Kidney (tissue), 14 donors: ENCODE measurements around the gene F5. TPM values are rescaled to one million over a fixed set of nuclear protein-coding genes. Genes with fewer than 3 reads are reported as not detected.

Source experiments
- DNase-seq, 5 donors: peaks; one replicate each; pipeline ENCODE4 v3.0.0-alpha.2; 2013 to 2020
- FAIRE-seq: peaks from 2 replicates; lab custom pipeline; 2012; peaks lifted over from hg19 to GRCh38; lab: Jason Lieb, UNC
- H3K27ac ChIP-seq, 2 donors: one replicate each; pipeline ENCODE4 v1.7.0; 2013; ENCODE audit warnings: low read depth in 2 of 2, low read length in 2 of 2, inconsistent platforms in 1 of 2
- H3K27me3 ChIP-seq: one replicate; pipeline ENCODE4 v1.7.1; 2013; ENCODE audit warnings: low read length, inconsistent platforms; ENCODE audit not compliant: control insufficient read depth, insufficient read depth
- H3K36me3 ChIP-seq, 3 donors: one replicate each; pipeline versions ENCODE4 v1.7.0 to v1.7.1; 2013; ENCODE audit warnings: low read length in 3 of 3, control low read depth in 1 of 3, inconsistent platforms in 1 of 3; ENCODE audit not compliant: insufficient read depth in 3 of 3, control insufficient read depth in 2 of 3
- H3K4me1 ChIP-seq, 3 donors: one replicate each; pipeline versions ENCODE4 v1.7.0 to v1.7.1; 2013; ENCODE audit warnings: low read length in 3 of 3, inconsistent platforms in 1 of 3, low read depth in 1 of 3; ENCODE audit not compliant: control insufficient read depth in 2 of 3, insufficient read depth in 2 of 3
- H3K4me3 ChIP-seq, 3 donors: one replicate each; pipeline versions ENCODE4 v1.7.0 to v1.8.1; 2013; ENCODE audit warnings: low read length in 3 of 3, control low read depth in 1 of 3, inconsistent platforms in 1 of 3
- H3K9ac ChIP-seq, 3 donors: one replicate each; pipeline versions ENCODE4 v1.7.0 to v1.7.1; 2013; ENCODE audit warnings: low read length in 3 of 3, control low read depth in 1 of 3, inconsistent platforms in 1 of 3
- H3K9me3 ChIP-seq, 3 donors: one replicate each; pipeline versions ENCODE4 v1.7.0 to v1.7.1; 2013; ENCODE audit warnings: low read length in 3 of 3, control low read depth in 1 of 3, inconsistent platforms in 1 of 3; ENCODE audit not compliant: control insufficient read depth in 2 of 3, insufficient read depth in 1 of 3
- CTCF ChIP-seq: IDR thresholded peaks from 3 replicates; pipeline ENCODE4 v1.5.1; 2012; ENCODE audit warnings: mild to moderate bottlenecking, moderate library complexity, borderline replicate concordance; ENCODE audit not compliant: insufficient read depth; ENCODE audit errors: extremely low read depth
- intact Hi-C: fragments of 100-400 bp; cut with DNase I; formaldehyde crosslinking; loops from one replicate; pipeline ENCODE4 v1.11.1; 2022
- polyA plus RNA-seq: library from polyadenylated mRNA; stranded (reverse); fragments of 350-450 nt; fragmentation: Illumina TruSeq; extraction: RNeasy Lipid Tissue Mini Kit (QIAGEN cat#74804); gene quantifications from one replicate; pipeline ENCODE4 v1.2.3, GENCODE V29; 2014; ENCODE audit warnings: low read depth, low replicate concordance; ENCODE audit not compliant: insufficient read depth
- total RNA-seq: library from RNA; stranded (reverse); fragmentation: NEBNext Ultra II Directional; extraction: Animal tissue kit (Norgen Biotek cat#: 25700); gene quantifications from one replicate; pipeline ENCODE4 v1.2.1, GENCODE V29; 2021
- donor health status: control.
- donor health status: control.
- donor health status: control.
- donor health status: control.
- donor health status: control.
- donor health status: DM: yes; HTN: yes; CAD: no.
- donor health status: Normal renal cell carcinoma (clear cell type).

F5 gene
- total and polyA plus RNA-seq, 2 donors from 2014 or later = 3.8 to 5.1 TPM

GRCh38 chr1:169529068-169529642, 57.1 kb downstream of the F5 start:
- H3K27ac ChIP-seq = peak overlapping the region; percentile 36
- H3K4me3 ChIP-seq = no peak overlapping the region
- FAIRE-seq (no peak), DNase-seq (peak in 3 of 5 donors; percentile 35 to 74 (median 68))
- no peaks in the 10 kb centered on the region for H3K9me3 ChIP-seq
- H3K9ac ChIP-seq = peak overlapping the region in 1 of 3 donors; percentile 17
- TF ChIP-seq CTCF = no peak
- H3K27me3 ChIP-seq = no peaks in the 10 kb centered on the region
- H3K4me1 ChIP-seq = peaks cover 0 to 5% (median 0%) of the 10 kb centered on the region in 3 donors
- intact Hi-C loops = no loop called here
- no peaks in the 10 kb centered on the region for H3K36me3 ChIP-seq

DNA sequence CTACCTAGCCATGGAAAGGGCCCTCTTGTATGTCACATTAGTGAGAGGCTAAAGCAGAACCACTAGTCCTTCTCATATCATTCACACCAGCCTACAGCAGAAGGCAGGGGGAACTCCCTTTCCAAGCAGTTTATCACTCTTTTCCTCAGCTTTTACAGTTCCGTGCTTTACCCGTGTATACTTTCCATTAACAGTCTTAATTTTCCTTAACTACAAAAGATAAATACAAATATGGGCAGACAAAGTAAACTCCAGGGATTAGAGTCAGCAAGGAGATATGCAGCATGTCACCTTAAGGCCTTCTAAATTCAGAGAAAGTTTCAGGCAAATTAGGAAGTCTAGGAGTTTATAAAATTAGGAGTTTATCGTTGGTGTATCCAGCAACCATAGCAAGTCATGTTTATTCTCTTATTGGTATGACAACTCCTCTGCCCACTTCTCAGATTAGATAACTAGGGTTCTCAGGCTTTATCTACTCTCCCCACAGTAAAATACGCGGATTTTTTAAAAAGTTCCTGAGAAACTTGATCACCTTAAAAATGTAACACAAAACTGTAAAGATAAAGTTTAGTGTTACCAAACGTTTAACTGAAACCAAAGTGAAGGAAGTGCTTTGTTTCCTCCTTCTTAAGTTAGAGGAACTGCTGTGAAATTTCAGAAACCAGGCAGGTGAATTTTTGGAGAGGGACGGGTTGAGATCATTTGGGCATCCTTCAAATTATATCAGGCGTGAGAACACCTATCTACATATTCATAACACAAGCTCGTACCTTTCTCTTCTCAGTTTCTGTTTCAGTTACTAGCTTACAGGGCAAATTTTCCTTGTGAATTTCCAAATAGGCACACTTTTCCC, 57.8 kb downstream of the F5 start:
- FAIRE-seq (no peak), DNase-seq (peak in 1 of 5 donors; percentile 7)
- no peaks in the 10 kb centered on the region for H3K9me3 ChIP-seq
- peaks cover 0 to 5% (median 0%) of the 10 kb centered on the region in 3 donors for H3K4me1 ChIP-seq
- TF ChIP-seq CTCF = no peak
- peak overlapping the region in 1 of 3 donors; percentile 17 for H3K9ac ChIP-seq
- intact Hi-C loops = no loop called here
- no peak overlapping the region for H3K4me3 ChIP-seq
- H3K36me3 ChIP-seq = no peaks in the 10 kb centered on the region
- peak overlapping the region; percentile 36 for H3K27ac ChIP-seq
- no peaks in the 10 kb centered on the region for H3K27me3 ChIP-seq

- Histone ChIP-seq H3K4me3 (no peak overlapping the region), H3K27me3 (no peaks in the 10 kb centered on the region), H3K9ac (no peak overlapping the region), H3K27ac (no peak overlapping the region), H3K9me3 (no peaks in the 10 kb centered on the region), H3K36me3 (no peaks in the 10 kb centered on the region), H3K4me1 (peaks cover 0 to 5% (median 0%) of the 10 kb centered on the region in 3 donors)
- DNase-seq (no peak), FAIRE-seq (no peak)
- no peak for TF ChIP-seq CTCF
- intact Hi-C loops = no loop called here
These were observed 58.6 kb downstream of the F5 start for GRCh38 chr1:169527451-169528214.
